Endometrial microvascular endothelial cells (primary cell): ENCODE data around the gene GPR17. TPM values are rescaled to one million over a fixed set of nuclear protein-coding genes. Genes with fewer than 3 reads are reported as not detected.

Source experiments
- in situ Hi-C: cut with HindIII; loops from 2 replicates; pipeline ENCODE4 v1.10.0; 2017; ENCODE audit warnings: low sequenced_read_pairs, low pct_unique_long_range_greater_than_20kb; ENCODE audit errors: inconsistent ontology term
- total RNA-seq: library from RNA; depleted of rRNA; stranded (reverse); fragments of >200 nt; gene quantifications from one replicate; pipeline ENCODE4 v1.2.3, GENCODE V29; 2015; ENCODE audit errors: inconsistent ontology term

The GPR17 gene
- total RNA-seq, 1 donor from 2014 or later: not detected

GRCh38 chr2:127627740-127628571 is 18.0 kb upstream of the GPR17 start:
- in situ Hi-C loops: no loop called here

- in situ Hi-C loops: no loop called here
Observed at GRCh38 chr2:127628767-127629614, 17.0 kb upstream of the GPR17 start.

- in situ Hi-C loops: no loop called here
Observed at GRCh38 chr2:127629637-127630036, 16.3 kb upstream of the GPR17 start.

GRCh38 chr2:127630096-127630863 is 15.7 kb upstream of the GPR17 start:
- in situ Hi-C loops: no loop called here

- in situ Hi-C loops: no loop called here
Observed at GRCh38 chr2:127630864-127631540, 15.0 kb upstream of the GPR17 start.

- in situ Hi-C loops: no loop called here
Observed at GRCh38 chr2:127631541-127631996, 14.4 kb upstream of the GPR17 start.

- in situ Hi-C loops: no loop called here
Observed at GRCh38 chr2:127631997-127632581, 13.9 kb upstream of the GPR17 start.

- in situ Hi-C loops: no loop called here
Observed at GRCh38 chr2:127632592-127633489, 13.1 kb upstream of the GPR17 start.

GRCh38 chr2:127633556-127634065 is 12.3 kb upstream of the GPR17 start:
- in situ Hi-C loops: no loop called here

- in situ Hi-C loops: no loop called here
Observed at GRCh38 chr2:127634066-127634617, 11.8 kb upstream of the GPR17 start.

- in situ Hi-C loops: no loop called here
Observed at GRCh38 chr2:127634626-127635379, 11.2 kb upstream of the GPR17 start.

GRCh38 chr2:127635380-127636237 is 10.3 kb upstream of the GPR17 start:
- in situ Hi-C loops: no loop called here

- in situ Hi-C loops: no loop called here
Observed at GRCh38 chr2:127636248-127637235, 9.4 kb upstream of the GPR17 start.

- in situ Hi-C loops: no loop called here
Observed at GRCh38 chr2:127637236-127637630, 8.7 kb upstream of the GPR17 start.
